Raji (cell line): ENCODE results near the gene TBL1XR1.

ENCODE experiments used
- POLR2A ChIP-seq: IDR thresholded peaks from 2 replicates; pipeline ENCODE4 v1.6.1; 2011; ENCODE audit warnings: low read depth, low read length, control low read depth; ENCODE audit not compliant: insufficient read depth

Gene TBL1XR1

DNA sequence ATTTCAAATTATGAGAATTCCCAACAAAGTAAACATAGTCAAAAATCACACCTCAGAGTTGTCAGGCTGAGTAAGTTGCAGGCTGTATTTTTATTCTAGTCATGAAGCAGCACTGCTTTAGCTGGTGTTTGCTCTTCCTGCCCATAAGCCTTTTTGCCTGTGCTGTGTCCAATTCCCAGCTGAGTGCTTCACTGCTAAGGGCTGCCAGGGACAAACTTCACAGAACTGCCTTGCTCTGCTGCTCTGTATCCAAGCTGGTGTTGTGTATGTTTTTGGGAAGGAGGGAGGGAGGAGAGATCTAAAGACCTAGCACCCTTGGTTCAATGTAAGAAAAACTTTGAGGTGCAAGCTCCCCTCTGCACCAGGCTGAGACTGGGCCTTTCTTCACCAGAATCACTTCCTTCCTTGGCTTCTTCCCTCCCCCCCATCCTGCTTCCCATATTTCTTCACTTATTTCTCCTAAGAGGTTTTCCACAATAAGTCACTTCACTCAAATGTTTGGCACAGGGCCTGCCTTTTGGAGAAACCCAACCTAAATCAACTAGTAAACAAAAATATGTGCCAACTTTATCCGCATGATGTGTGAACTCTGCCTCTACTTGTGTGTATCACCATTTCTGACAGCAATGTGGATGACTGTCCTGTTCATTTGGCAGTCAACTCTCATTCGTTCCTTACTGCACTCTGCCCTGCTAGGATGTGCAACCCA lies 156.1 kb downstream of the TBL1XR1 start:
- no peak for TF ChIP-seq POLR2A

DNA sequence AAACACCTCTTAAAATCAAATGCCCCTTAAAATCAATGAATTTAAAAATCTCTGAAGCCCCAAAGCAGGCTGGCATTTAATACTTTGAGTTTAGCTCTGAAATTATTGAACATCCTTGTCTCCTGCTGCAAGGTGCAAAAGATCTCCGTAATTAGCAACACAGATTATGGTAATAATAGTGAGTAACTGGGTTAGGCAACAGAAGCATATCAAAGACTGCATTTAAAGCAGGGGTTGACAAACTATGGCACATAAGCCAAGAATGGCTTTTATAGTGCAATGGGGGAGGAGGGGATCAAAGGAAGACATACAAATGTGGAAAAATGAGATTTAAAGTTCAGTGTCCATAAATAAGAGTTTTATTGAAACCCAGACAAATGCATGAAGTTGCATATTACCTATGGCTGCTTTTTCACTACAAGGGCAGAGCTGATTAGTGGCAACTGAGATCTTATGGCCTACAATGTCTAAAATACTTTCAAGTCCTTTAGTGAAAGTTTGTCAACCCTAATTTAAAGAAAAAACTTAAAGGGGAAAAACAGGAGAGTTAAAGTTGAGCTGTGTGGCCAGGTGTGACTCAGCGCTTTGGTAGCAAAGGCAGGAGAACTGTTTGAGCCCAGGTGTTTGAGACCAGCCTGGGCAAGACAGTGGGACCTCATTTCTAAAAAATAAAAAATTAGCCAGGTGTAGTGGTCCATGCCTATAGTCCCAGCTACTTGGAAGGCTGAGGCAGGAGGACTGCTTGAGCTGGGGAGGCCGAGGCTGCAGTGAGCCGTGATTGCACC lies 157.6 kb downstream of the TBL1XR1 start:
- no peak for TF ChIP-seq POLR2A

DNA sequence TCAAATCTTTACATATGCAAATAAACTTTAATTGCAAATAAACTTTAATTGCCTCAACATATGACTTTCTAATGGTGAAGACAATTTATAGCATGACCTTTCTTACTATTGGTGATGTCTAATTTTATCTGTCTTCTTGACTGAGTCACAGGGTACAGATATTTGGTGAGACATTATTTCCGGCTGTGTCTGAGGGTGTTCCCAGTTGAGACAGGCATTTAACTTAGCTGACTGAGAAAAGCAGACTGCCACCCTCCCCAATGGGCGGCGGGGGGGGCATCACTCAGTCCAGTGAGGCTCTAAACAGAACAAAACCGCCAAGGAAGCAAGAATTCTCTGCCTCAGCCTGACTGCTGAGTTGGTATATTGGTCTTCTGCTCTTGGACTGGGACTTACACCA lies 160.0 kb downstream of the TBL1XR1 start:
- no peak for TF ChIP-seq POLR2A

DNA sequence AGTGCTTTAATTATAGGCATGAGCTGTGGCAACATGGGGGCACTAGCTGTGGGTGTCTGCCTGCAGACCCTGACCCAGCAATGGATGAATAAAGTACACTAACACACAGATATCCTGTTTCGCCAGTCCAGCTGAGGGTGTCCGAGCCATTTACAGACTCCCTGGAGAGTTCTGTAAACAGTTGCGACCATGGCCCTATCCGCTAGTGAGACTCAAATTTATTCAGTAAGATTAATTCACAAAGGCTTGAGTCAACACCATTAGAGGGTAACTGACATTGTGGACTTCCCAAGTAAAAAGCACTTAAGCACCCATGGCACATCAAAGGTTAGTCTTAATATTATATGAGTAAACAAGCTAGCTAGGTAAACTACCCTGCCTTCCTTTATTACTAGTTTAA lies 161.6 kb downstream of the TBL1XR1 start:
- TF ChIP-seq POLR2A = no peak

DNA sequence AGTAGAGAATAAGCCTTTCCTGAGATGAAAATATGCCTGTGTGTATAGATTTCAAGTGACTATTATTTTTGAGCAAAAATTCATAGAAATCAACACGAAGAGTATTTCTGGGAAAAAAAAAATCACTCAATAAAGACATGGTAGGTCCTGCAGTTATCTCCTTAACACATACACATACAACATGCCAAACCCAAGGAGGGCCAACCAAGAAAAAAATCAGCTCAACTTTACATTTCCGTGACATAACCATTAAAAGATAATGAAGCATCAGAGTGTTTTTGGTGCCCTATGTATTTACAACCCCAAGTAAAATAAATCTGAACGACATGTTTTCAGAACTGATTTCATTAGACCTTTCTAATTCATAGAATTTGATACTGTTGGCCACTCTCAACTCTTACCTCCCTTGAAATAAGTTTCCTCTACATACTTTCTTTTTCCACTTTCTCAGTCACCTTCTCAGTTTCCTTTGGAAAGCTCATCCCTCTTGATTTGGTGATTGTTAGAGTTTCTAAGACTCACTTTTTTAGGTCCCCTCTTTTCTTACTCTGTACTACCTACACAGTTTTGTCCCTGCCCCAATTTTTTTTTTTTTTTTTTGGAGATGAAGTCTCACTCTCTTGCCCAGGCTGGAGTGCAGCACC lies 162.3 kb downstream of the TBL1XR1 start:
- TF ChIP-seq POLR2A = no peak

DNA sequence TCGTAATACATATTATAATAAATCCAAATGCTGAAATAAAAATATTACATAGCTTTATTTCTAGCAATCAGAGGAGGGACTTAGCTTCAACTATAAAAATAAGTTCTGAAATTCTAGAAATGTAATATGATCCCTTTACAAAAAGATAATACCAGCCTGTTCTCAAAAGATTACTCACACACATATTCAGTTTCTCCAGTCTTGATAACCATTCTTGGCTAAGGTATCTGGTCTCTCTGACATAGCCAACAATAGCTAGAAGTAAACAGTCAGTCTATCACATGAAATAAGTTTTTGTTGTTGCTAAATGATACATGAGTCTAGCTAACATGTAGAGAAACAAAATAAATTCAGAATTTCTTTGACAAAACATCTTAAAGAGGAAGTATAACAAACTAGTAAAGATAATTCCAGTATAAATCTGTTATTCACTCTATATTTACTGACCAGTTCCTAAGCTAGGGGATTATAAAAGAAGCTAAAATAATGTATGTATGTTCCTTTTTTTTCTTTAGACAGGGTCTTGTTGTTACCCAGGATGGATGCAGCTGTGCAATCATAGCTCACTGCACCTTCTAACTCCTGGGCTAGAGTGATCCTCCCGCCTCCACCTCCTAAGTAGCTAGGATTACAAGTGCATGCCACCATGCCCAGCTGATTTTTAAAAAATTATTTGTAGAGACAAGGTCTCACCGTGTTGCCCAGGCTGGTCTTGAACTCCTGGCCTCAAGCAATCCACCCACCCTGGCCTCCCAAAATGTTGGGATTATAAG lies 170.6 kb downstream of the TBL1XR1 start:
- no peak for TF ChIP-seq POLR2A

DNA sequence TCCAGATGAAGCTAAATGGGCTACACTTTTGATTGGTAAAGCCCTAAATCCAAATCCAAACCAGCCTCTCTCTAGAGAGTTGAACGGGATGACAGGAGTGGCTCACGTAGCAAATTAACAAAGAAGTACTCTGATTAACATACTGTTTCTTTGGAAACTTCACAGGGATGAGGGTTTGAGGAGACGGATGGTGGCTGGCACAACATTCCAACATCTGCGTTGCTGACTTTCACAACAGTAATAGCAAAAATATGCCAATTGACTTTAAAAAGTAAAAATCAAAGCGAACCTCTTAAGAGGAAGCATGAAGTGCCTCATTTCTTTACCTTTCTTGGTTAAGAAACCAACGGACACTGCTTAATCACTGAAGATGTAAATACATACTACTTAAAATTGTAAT lies 181.4 kb downstream of the TBL1XR1 start:
- no peak for TF ChIP-seq POLR2A

DNA sequence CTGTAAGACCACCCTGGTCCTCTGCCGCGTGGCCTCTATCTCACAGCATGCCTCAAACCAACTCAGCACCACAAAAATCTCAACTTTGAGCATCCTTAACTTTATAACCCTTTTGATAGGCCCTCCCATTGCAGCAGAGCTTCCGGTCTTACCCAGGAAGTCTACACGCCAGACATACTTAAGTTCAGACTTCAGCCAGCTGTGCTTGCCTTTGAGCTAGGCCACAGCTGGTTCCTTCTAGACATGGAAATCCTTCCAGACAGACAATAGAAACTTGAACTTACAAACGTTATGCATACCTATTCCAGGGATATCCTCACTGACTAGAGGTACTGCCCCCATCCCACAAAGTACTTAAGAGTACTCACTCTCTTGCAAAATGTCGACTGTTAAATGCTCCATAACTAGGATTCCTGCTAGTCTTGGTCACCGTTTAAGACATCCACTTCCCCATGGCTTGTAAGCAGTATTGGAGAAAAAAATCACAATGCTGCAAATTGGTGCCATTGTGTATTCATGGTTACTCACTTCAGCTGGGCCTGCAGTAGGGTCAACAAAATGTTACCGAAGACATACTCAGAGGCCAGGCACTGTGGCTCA lies 183.5 kb downstream of the TBL1XR1 start:
- no peak for TF ChIP-seq POLR2A

DNA sequence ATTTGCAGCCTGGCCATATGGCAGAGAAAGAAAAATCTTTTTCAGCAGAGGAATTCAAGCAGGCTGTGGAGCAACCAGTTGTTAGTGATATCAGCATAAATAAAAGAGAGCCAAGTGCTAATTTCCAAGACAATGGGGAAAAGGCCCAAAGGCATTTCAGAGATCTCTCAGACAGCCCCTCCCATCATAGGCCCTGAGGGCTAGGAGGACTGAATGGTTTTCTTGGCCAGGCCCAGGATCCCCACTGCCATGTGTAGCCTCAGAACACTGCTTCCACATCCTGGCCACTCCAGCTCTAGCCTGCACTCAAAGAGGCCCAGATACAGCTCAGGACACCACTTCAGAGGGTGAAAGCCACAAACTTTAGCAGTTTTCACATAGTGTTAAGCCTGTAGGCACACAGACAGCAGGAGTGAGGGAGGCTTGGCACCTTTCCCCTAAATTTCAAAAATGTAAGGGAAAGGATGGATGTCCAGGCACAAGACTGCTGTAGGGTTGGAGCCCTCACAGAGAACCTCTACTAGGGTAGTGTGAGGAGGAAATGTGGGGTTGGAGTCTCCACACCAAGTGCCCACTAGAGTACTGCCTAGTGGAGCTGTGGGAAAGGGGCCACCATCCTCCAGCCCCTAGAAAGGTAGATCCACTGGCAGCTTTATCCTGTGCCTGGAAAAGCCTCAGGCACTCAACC lies 191.4 kb downstream of the TBL1XR1 start:
- TF ChIP-seq POLR2A = no peak

DNA sequence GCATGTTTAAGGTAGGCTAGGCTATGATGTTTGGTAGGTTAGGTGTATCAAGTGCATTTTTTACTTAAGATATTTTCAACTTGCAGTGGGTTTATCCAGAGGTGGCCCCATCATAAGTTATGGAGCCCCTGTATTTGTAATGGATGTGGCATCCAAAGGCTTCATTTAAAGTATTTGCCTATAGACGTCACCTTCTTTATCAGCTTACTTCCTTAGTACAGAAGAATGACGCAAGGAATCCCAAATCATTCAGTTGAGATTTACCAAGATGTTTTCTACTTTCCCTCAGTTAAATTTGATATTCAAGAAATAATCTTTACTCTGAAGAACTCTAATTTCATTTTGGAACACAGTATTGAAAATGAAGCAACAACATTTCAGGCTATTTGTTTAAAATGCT lies 201.3 kb downstream of the TBL1XR1 start:
- no peak for TF ChIP-seq POLR2A

DNA sequence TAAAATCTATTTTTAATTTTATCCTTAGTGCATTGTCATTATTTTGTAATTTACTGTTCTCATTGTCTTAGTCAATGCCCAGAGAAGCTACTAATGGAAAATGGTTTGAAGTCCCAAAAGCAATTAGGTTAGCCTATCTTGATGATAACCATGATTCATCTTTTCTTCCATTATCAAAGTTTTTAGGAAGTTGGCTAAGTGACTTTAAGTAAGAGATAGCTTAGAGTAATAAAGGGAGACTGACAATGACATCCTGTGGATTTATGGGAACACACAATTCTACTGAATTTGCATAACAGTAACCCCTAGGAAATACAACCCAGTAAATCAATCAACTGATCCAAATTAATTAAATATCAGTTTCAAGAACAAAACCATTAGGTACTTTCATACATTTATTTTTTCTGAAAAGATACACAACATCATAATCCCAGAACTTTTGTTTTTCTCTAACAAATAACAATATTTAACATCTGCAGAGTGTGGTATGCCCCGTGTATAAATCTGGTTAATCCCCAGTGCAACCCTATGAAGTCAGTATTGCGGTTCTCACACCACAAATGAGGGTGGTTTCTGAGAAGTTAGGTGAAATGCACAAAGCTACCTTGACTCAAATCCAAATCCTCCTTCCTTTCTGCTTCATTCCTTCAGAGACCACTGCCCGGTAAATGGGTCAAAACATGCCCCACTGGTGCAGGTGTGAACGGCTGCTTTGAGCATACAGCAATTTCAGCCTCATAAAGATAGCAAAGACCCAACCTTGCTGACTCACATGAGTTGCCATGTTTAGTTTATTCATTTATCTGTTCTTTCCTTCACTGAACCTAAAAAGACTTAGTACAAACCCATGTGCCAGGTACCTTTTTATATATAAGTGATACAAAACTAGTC lies 202.1 kb downstream of the TBL1XR1 start:
- TF ChIP-seq POLR2A = no peak

DNA sequence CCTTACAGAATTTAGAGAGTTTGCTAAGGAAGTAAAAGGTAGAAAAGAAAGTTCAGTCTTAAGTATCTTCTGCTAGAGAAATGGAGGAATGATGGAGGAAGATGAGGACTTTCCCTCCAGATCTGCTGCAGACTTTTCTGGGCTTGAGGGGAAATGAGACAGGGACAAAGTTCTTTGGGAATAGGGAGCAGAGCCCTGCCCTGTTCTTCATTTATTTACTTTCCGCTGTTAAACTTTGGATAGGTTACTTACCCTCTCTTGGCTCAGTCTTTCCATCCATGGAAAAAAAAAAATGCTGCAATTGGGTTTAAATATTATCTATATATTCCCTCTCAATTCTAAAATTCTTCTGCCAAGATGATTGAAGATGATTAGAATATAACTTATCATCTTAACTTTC lies 202.9 kb downstream of the TBL1XR1 start:
- no peak for TF ChIP-seq POLR2A

DNA sequence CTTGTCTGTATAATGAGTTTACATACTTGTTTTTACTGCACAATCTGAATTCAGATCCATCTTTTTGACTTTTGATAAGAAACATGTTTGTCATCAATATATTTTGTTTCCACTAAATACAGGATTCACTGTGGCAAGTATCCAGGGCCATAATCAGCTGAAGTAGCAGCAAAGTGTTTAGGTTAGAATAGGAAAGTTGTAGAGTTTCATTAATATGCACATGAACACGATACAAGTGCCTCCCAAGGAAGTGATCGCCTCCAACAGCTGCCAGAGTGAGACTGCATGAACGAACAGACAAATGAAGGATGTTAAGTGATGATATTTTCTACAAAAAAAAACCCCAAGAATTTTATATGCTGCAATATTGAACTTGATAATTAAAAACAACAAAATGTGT lies 204.3 kb downstream of the TBL1XR1 start:
- no peak for TF ChIP-seq POLR2A
